Measurements from ENCODE around the gene FHIT. TPM values are rescaled to one million over a fixed set of nuclear protein-coding genes. Genes with fewer than 3 reads are reported as not detected.

The FHIT gene
- total RNA-seq, 1 donor from 2014 or later = 5.7 TPM

- H3K79me2 ChIP-seq (ENCODE audit: low read depth) = no peaks in the 10 kb centered on the region
- H3K4me1 ChIP-seq = no peaks in the 10 kb centered on the region
- no peaks in the 10 kb centered on the region for H3K27me3 ChIP-seq
- no peaks in the 10 kb centered on the region for H3K36me3 ChIP-seq
- peaks cover 5% of the 10 kb centered on the region for H3K9me3 Mint-ChIP-seq
- H3K36me3 Mint-ChIP-seq = no peaks in the 10 kb centered on the region
- no peak for DNase-seq (ENCODE audit: low spot score)
- no peak overlapping the region for H3K4me3 Mint-ChIP-seq
- H3F3A ChIP-seq (ENCODE audit: low read depth) = no peaks in the 10 kb centered on the region
- H4K20me1 ChIP-seq (ENCODE audit: low read depth) = no peaks in the 10 kb centered on the region
- no peak overlapping the region for H3K4me2 ChIP-seq
- no peak overlapping the region for H3K27ac Mint-ChIP-seq
- no peak overlapping the region for H2AFZ ChIP-seq (replicated peaks)
- H3K9ac ChIP-seq = no peak overlapping the region
- H3K27me3 Mint-ChIP-seq (ENCODE audit: insufficient read depth, low read depth) = no peaks in the 10 kb centered on the region
- no peaks in the 10 kb centered on the region for H3K4me1 Mint-ChIP-seq
- H3K27ac ChIP-seq = no peak overlapping the region
- no peak overlapping the region for H3K4me3 ChIP-seq
- no peak for TF ChIP-seq EZH2phosphoT487 (IDR thresholded peaks at IDR 0.05)
- TF ChIP-seq EZH2 (IDR thresholded peaks at IDR 0.05) = no peak
- TF ChIP-seq CTCF (IDR thresholded peaks at IDR 0.05) = no peak
- H3K9me3 ChIP-seq (ENCODE audit: low read depth) = no peaks in the 10 kb centered on the region
Measured at GRCh38 chr3:60523536-60523935, 727.7 kb downstream of the FHIT start.

- Histone ChIP-seq H2AFZ (replicated peaks) (no peak overlapping the region), H3K27ac (no peak overlapping the region), H3K27me3 (no peaks in the 10 kb centered on the region), H3K9me3 (ENCODE audit: low read depth) (no peaks in the 10 kb centered on the region), H4K20me1 (ENCODE audit: low read depth) (no peaks in the 10 kb centered on the region), H3K4me3 (no peak overlapping the region), H3F3A (ENCODE audit: low read depth) (no peaks in the 10 kb centered on the region), H3K79me2 (ENCODE audit: low read depth) (no peaks in the 10 kb centered on the region), H3K36me3 (no peaks in the 10 kb centered on the region), H3K4me1 (no peaks in the 10 kb centered on the region), H3K9ac (no peak overlapping the region), H3K4me2 (no peak overlapping the region)
- Mint-ChIP-seq H3K4me3 (no peak overlapping the region), H3K27me3 (ENCODE audit: insufficient read depth, low read depth) (no peaks in the 10 kb centered on the region), H3K27ac (no peak overlapping the region), H3K4me1 (peaks cover 3% of the 10 kb centered on the region), H3K36me3 (no peaks in the 10 kb centered on the region), H3K9me3 (peaks cover 4% of the 10 kb centered on the region)
- DNase-seq (ENCODE audit: low spot score) = no peak
- TF ChIP-seq EZH2 (IDR thresholded peaks at IDR 0.05) (no peak), CTCF (IDR thresholded peaks at IDR 0.05) (no peak), EZH2phosphoT487 (IDR thresholded peaks at IDR 0.05) (no peak)
Measured at GRCh38 chr3:60517134-60517533, 734.1 kb downstream of the FHIT start.

- no peak overlapping the region for H3K4me2 ChIP-seq
Measured at GRCh38 chr3:60514866-60515265, 736.4 kb downstream of the FHIT start.

More at GRCh38 chr3:60514866-60515265, 736.4 kb downstream of the FHIT start:
- Histone ChIP-seq H3K4me1 (no peaks in the 10 kb centered on the region), H3K79me2 (ENCODE audit: low read depth) (no peaks in the 10 kb centered on the region), H3F3A (ENCODE audit: low read depth) (no peaks in the 10 kb centered on the region), H3K36me3 (no peaks in the 10 kb centered on the region), H4K20me1 (ENCODE audit: low read depth) (no peaks in the 10 kb centered on the region), H3K27me3 (no peaks in the 10 kb centered on the region), H2AFZ (replicated peaks) (no peak overlapping the region), H3K9ac (no peak overlapping the region), H3K9me3 (ENCODE audit: low read depth) (no peaks in the 10 kb centered on the region), H3K4me3 (no peak overlapping the region), H3K27ac (no peak overlapping the region)
- DNase-seq (ENCODE audit: low spot score) = no peak
- no peak overlapping the region for H3K4me3 Mint-ChIP-seq
- no peaks in the 10 kb centered on the region for H3K27me3 Mint-ChIP-seq (ENCODE audit: insufficient read depth, low read depth)
- H3K9me3 Mint-ChIP-seq = peaks cover 7% of the 10 kb centered on the region
- H3K4me1 Mint-ChIP-seq = peaks cover 3% of the 10 kb centered on the region
- no peak overlapping the region for H3K27ac Mint-ChIP-seq
- H3K36me3 Mint-ChIP-seq = no peaks in the 10 kb centered on the region
- TF ChIP-seq EZH2 (IDR thresholded peaks at IDR 0.05) = no peak
- TF ChIP-seq EZH2phosphoT487 (IDR thresholded peaks at IDR 0.05) = no peak
- TF ChIP-seq CTCF (IDR thresholded peaks at IDR 0.05) = no peak

Measured in neural progenitor cell (in vitro differentiated cells).